WI38 (cell line): ENCODE results near the gene NAV2.

ENCODE experiments used
- H3K4me3 ChIP-seq: 2 replicates; pipeline ENCODE4 v1.5.1; 2011; ENCODE audit warnings: low read depth, mild to moderate bottlenecking, control low read depth, low read length
- CTCF ChIP-seq: IDR thresholded peaks from 2 replicates; pipeline ENCODE4 v1.5.1; 2012; ENCODE audit warnings: low read depth, mild to moderate bottlenecking, control low read depth, low read length

NAV2 gene

GRCh38 chr11:19977941-19978340 lies 265.3 kb downstream of the NAV2 start:
- no peak overlapping the region for H3K4me3 ChIP-seq
- TF ChIP-seq CTCF = no peak

GRCh38 chr11:19978668-19979518 lies 266.3 kb downstream of the NAV2 start:
- H3K4me3 ChIP-seq = no peak overlapping the region
- TF ChIP-seq CTCF = no peak

- no peak for TF ChIP-seq CTCF
- no peak overlapping the region for H3K4me3 ChIP-seq
Measured at GRCh38 chr11:19979519-19979845, 266.8 kb downstream of the NAV2 start.

GRCh38 chr11:19980388-19980787 lies 267.8 kb downstream of the NAV2 start:
- no peak overlapping the region for H3K4me3 ChIP-seq
- TF ChIP-seq CTCF = no peak

GRCh38 chr11:19980957-19981669 lies 268.5 kb downstream of the NAV2 start:
- H3K4me3 ChIP-seq = no peak overlapping the region
- no peak for TF ChIP-seq CTCF

GRCh38 chr11:19982774-19983495 lies 270.3 kb downstream of the NAV2 start:
- no peak for TF ChIP-seq CTCF
- no peak overlapping the region for H3K4me3 ChIP-seq
